Activated CD8-positive, alpha-beta T cell treated with anti-CD3 and anti-CD28 coated beads, Interleukin-2, amount 10 ng/mL, durations not matched to agents 7 days and 5 days (primary cell): ENCODE results near the gene SMAD2. TPM values are rescaled to one million over a fixed set of nuclear protein-coding genes. Genes with fewer than 3 reads are reported as not detected.

Source experiments
- ATAC-seq: fragments of 150-1000 bp; cut with Tn5 transposase; one replicate; pipeline ENCODE4 v1.10.0; 2021; ENCODE audit warnings: moderate library complexity
- CTCF ChIA-PET: fragments of 350-600 bp; sonication (Branson Sonifier 250); formaldehyde crosslinking; loops from one replicate; lab custom pipeline; 2021; ENCODE audit warnings: antibody characterized with exemption; lab: Charles Lee
- POLR2A ChIA-PET: fragments of 350-600 bp; sonication (Branson Sonifier 250); formaldehyde crosslinking; loops from one replicate; lab custom pipeline; 2021; ENCODE audit warnings: antibody characterized with exemption; lab: Charles Lee
- DNase-seq: peaks from one replicate; pipeline ENCODE4 v3.0.0-alpha.2; 2020
- H3K27ac Mint-ChIP-seq: one replicate; pipeline ENCODE4 v1.8.0; 2021; ENCODE audit warnings: mild to moderate bottlenecking, mixed read lengths
- H3K27me3 Mint-ChIP-seq: one replicate; pipeline ENCODE4 v1.8.0; 2021; ENCODE audit warnings: low read depth, mixed read lengths
- H3K36me3 Mint-ChIP-seq: one replicate; pipeline ENCODE4 v1.8.0; 2021; ENCODE audit warnings: low read depth, mixed read lengths
- H3K4me1 Mint-ChIP-seq: one replicate; pipeline ENCODE4 v1.8.0; 2021; ENCODE audit warnings: low read depth, mixed read lengths
- H3K4me3 Mint-ChIP-seq: one replicate; pipeline ENCODE4 v1.8.0; 2021; ENCODE audit warnings: mild to moderate bottlenecking, mixed read lengths
- H3K9me3 Mint-ChIP-seq: one replicate; pipeline ENCODE4 v1.8.0; 2022; ENCODE audit warnings: mixed read lengths; ENCODE audit not compliant: insufficient read depth
- total RNA-seq, 2 experiments: library from RNA; stranded (reverse); gene quantifications; one replicate each; pipeline ENCODE4 v1.2.3, GENCODE V29; 2021

SMAD2 gene
- total RNA-seq, 2 experiments from 2014 or later = 136 to 140 TPM

- no peaks in the 10 kb centered on the region for H3K4me1 Mint-ChIP-seq
- no peak for DNase-seq
- ATAC-seq = no peak
- H3K4me3 Mint-ChIP-seq = no peak overlapping the region
- no peaks in the 10 kb centered on the region for H3K36me3 Mint-ChIP-seq
- no peak overlapping the region for H3K27ac Mint-ChIP-seq
- CTCF ChIA-PET = no interaction called here
- H3K27me3 Mint-ChIP-seq = peaks cover 9% of the 10 kb centered on the region
- H3K9me3 Mint-ChIP-seq = no peaks in the 10 kb centered on the region
- POLR2A ChIA-PET = no interaction called here
Observed at GRCh38 chr18:47802802-47803201, 127.7 kb downstream of the SMAD2 start.

GRCh38 chr18:47801817-47802216 is 128.6 kb downstream of the SMAD2 start:
- CTCF ChIA-PET = no interaction called here
- POLR2A ChIA-PET = no interaction called here
- no peaks in the 10 kb centered on the region for H3K9me3 Mint-ChIP-seq
- no peak overlapping the region for H3K4me3 Mint-ChIP-seq
- H3K27ac Mint-ChIP-seq = no peak overlapping the region
- ATAC-seq = no peak
- no peak for DNase-seq
- H3K4me1 Mint-ChIP-seq = no peaks in the 10 kb centered on the region
- no peaks in the 10 kb centered on the region for H3K36me3 Mint-ChIP-seq
- peaks cover 9% of the 10 kb centered on the region for H3K27me3 Mint-ChIP-seq

GRCh38 chr18:47800756-47801155 is 129.7 kb downstream of the SMAD2 start:
- CTCF ChIA-PET = interaction anchor here (1.9 kb wide), 1 partner anchor 197 kb away, joined by 4 read pairs; no protein-coding TSS in a partner anchor
- Mint-ChIP-seq H3K9me3 (no peaks in the 10 kb centered on the region), H3K4me1 (no peaks in the 10 kb centered on the region), H3K36me3 (no peaks in the 10 kb centered on the region), H3K27me3 (peaks cover 9% of the 10 kb centered on the region), H3K4me3 (no peak overlapping the region), H3K27ac (no peak overlapping the region)
- POLR2A ChIA-PET = no interaction called here
- ATAC-seq (no peak), DNase-seq (no peak)

GRCh38 chr18:47800248-47800647 is 130.2 kb downstream of the SMAD2 start:
- POLR2A ChIA-PET = no interaction called here
- CTCF ChIA-PET = interaction anchor here (1.1 to 1.9 kb wide), 2 partner anchors 28 to 198 kb away, joined by 3 to 4 read pairs; no protein-coding TSS in a partner anchor
- no peak overlapping the region for H3K27ac Mint-ChIP-seq
- ATAC-seq (no peak), DNase-seq (no peak)
- no peaks in the 10 kb centered on the region for H3K36me3 Mint-ChIP-seq
- H3K4me1 Mint-ChIP-seq = no peaks in the 10 kb centered on the region
- H3K9me3 Mint-ChIP-seq = no peaks in the 10 kb centered on the region
- no peak overlapping the region for H3K4me3 Mint-ChIP-seq
- H3K27me3 Mint-ChIP-seq = peaks cover 13% of the 10 kb centered on the region

- DNase-seq = no peak
- Mint-ChIP-seq H3K9me3 (no peaks in the 10 kb centered on the region), H3K4me1 (no peaks in the 10 kb centered on the region), H3K27me3 (peaks cover 10% of the 10 kb centered on the region), H3K27ac (no peak overlapping the region), H3K36me3 (no peaks in the 10 kb centered on the region), H3K4me3 (no peak overlapping the region)
- ATAC-seq = no peak
- ChIA-PET CTCF (interaction anchor here (1.1 to 1.9 kb wide), 2 partner anchors 27 to 199 kb away, joined by 3 to 4 read pairs; no protein-coding TSS in a partner anchor), POLR2A (no interaction called here)
Observed at GRCh38 chr18:47799376-47799775, 131.1 kb downstream of the SMAD2 start.

- POLR2A ChIA-PET = no interaction called here
- ATAC-seq (no peak), DNase-seq (no peak)
- CTCF ChIA-PET = no interaction called here
- Mint-ChIP-seq H3K9me3 (no peaks in the 10 kb centered on the region), H3K36me3 (no peaks in the 10 kb centered on the region), H3K4me1 (no peaks in the 10 kb centered on the region), H3K27ac (no peak overlapping the region), H3K4me3 (no peak overlapping the region), H3K27me3 (peaks cover 7% of the 10 kb centered on the region)
Observed at GRCh38 chr18:47798366-47798765, 132.1 kb downstream of the SMAD2 start.

GRCh38 chr18:47797126-47797525 is 133.3 kb downstream of the SMAD2 start:
- no peak for ATAC-seq
- Mint-ChIP-seq H3K36me3 (no peaks in the 10 kb centered on the region), H3K4me1 (no peaks in the 10 kb centered on the region), H3K9me3 (no peaks in the 10 kb centered on the region), H3K27ac (no peak overlapping the region), H3K27me3 (peaks cover 3% of the 10 kb centered on the region), H3K4me3 (no peak overlapping the region)
- ChIA-PET CTCF (no interaction called here), POLR2A (no interaction called here)
- no peak for DNase-seq

GRCh38 chr18:47795434-47795814 is 135.0 kb downstream of the SMAD2 start:
- no peaks in the 10 kb centered on the region for H3K4me1 Mint-ChIP-seq
- ChIA-PET CTCF (no interaction called here), POLR2A (no interaction called here)
- ATAC-seq = no peak
- DNase-seq = no peak
- no peak overlapping the region for H3K27ac Mint-ChIP-seq
- peaks cover 3% of the 10 kb centered on the region for H3K27me3 Mint-ChIP-seq
- H3K36me3 Mint-ChIP-seq = no peaks in the 10 kb centered on the region
- no peaks in the 10 kb centered on the region for H3K9me3 Mint-ChIP-seq
- no peak overlapping the region for H3K4me3 Mint-ChIP-seq

GRCh38 chr18:47794725-47795433 is 135.6 kb downstream of the SMAD2 start:
- POLR2A ChIA-PET = no interaction called here
- ATAC-seq (no peak), DNase-seq (no peak)
- Mint-ChIP-seq H3K4me1 (no peaks in the 10 kb centered on the region), H3K4me3 (no peak overlapping the region), H3K27me3 (peaks cover 3% of the 10 kb centered on the region), H3K27ac (no peak overlapping the region), H3K36me3 (no peaks in the 10 kb centered on the region), H3K9me3 (no peaks in the 10 kb centered on the region)
- CTCF ChIA-PET = interaction anchor here (0.6 to 1.0 kb wide), 2 partner anchors 22 to 44 kb away, joined by 3 to 4 read pairs; no protein-coding TSS in a partner anchor

- Mint-ChIP-seq H3K27me3 (peaks cover 3% of the 10 kb centered on the region), H3K9me3 (no peaks in the 10 kb centered on the region), H3K27ac (no peak overlapping the region), H3K4me3 (no peak overlapping the region), H3K36me3 (no peaks in the 10 kb centered on the region), H3K4me1 (no peaks in the 10 kb centered on the region)
- POLR2A ChIA-PET = no interaction called here
- ATAC-seq = no peak
- CTCF ChIA-PET = no interaction called here
- DNase-seq = no peak
Observed at GRCh38 chr18:47793609-47794008, 136.8 kb downstream of the SMAD2 start.

- no peak for ATAC-seq
- Mint-ChIP-seq H3K4me3 (no peak overlapping the region), H3K9me3 (no peaks in the 10 kb centered on the region), H3K27ac (no peak overlapping the region), H3K27me3 (peaks cover 7% of the 10 kb centered on the region), H3K36me3 (no peaks in the 10 kb centered on the region), H3K4me1 (no peaks in the 10 kb centered on the region)
- DNase-seq = no peak
- CTCF ChIA-PET = interaction anchor here (1.0 kb wide), 1 partner anchor 19 kb away, joined by 3 read pairs; no protein-coding TSS in a partner anchor
- POLR2A ChIA-PET = no interaction called here
Observed at GRCh38 chr18:47791461-47791985, 138.9 kb downstream of the SMAD2 start.

GRCh38 chr18:47790036-47790435 is 140.4 kb downstream of the SMAD2 start:
- ChIA-PET POLR2A (no interaction called here), CTCF (no interaction called here)
- Mint-ChIP-seq H3K27me3 (peaks cover 4% of the 10 kb centered on the region), H3K4me1 (no peaks in the 10 kb centered on the region), H3K36me3 (no peaks in the 10 kb centered on the region), H3K27ac (no peak overlapping the region), H3K4me3 (no peak overlapping the region), H3K9me3 (no peaks in the 10 kb centered on the region)
- ATAC-seq = no peak
- no peak for DNase-seq
